ENCODE results near the gene GLS. TPM values are rescaled to one million over a fixed set of nuclear protein-coding genes. Genes with fewer than 3 reads are reported as not detected.

Gene GLS
- total RNA-seq, 1 experiment from 2014 or later: 94.0 TPM

DNA sequence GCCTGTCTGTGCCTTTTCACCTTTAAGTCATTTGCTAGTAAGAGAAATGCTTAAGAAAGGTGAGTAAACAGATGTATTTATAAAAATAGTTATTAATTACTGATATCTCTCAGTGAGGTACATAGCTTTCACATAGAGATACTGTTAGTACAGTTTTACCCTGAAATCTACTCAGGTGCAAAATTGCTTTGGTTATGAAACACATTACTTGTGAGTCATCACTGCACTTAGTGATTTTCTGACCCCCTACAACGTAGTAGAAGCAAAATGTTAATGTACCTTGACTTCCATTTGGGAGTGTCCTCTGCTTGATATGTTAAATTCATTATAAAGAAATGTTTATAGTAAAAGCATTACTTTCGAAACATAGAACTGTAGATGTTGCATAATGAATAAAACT, 6.5 kb downstream of the GLS start:
- DNase-seq: no peak
- no peaks in the 10 kb centered on the region for H3K27me3 ChIP-seq (ENCODE audit: control insufficient read depth, insufficient read depth, low read length)
- no peaks in the 10 kb centered on the region; the same call in 1 of the 2 replicates for H3K36me3 ChIP-seq (replicated peaks; ENCODE audit: control insufficient read depth, insufficient read depth, low read length)
- no peak overlapping the region for H3K4me3 ChIP-seq (ENCODE audit: insufficient read depth, low read depth, low read length)

DNA sequence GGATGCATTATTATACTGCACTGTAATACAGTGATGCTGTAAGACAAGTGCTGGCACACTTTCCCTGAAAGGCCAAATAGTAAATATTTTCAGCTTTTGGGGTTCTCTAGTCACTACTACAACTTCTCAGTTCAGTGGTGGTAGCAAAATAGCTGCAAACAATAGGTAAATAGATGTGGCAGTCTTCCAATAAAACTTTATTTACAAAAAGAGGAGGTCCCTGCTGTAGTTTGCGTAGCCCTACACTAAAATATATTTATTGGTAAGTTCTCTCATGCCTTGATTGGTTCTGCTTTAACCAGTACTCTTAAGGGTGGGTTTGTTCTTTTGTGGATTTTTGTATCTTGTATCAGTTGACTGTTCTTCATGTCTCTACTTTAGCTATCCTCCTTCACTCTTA, 7.8 kb downstream of the GLS start:
- DNase-seq: no peak
- H3K4me3 ChIP-seq (ENCODE audit: insufficient read depth, low read depth, low read length): no peak overlapping the region
- no peaks in the 10 kb centered on the region for H3K27me3 ChIP-seq (ENCODE audit: control insufficient read depth, insufficient read depth, low read length)
- H3K36me3 ChIP-seq (replicated peaks; ENCODE audit: control insufficient read depth, insufficient read depth, low read length): no peaks in the 10 kb centered on the region; the same call in 1 of the 2 replicates

DNA sequence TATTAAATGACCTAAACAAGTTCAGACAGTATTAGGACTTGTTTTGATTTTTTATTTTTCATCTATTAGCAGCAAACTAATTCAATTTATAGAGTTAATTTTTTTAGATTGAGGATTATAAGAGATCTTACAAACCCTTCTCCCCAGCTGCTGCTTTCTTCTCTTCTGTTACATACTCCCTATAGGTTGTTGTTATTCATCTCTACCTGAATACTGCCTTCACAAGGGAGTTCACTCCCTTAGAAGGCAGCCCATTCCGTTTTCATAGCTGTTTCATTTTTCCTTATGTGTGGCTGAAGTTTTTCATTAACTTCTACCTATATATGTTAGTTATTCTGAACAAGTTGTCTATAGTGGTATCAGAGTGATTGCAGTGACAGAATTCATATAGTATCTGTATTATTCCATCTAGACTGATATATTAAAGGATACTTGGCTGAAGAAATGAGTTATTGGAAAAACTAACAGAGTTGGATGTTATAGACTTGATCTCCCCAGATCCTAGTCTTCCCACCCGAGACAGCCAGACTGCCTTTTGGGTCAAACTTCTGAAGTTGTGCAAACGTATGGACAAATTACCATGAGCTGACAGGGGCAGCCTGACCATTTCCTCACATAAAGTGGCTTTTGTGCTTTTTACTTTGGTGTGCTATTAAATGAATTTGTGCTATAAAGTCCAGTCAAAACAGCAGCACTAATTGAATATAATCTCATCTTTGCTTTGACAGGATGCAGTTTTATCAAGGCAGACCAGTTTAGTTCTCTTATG, 8.7 kb downstream of the GLS start:
- peak; percentile 13 for DNase-seq
- no peaks in the 10 kb centered on the region for H3K27me3 ChIP-seq (ENCODE audit: control insufficient read depth, insufficient read depth, low read length)
- H3K36me3 ChIP-seq (replicated peaks; ENCODE audit: control insufficient read depth, insufficient read depth, low read length): no peaks in the 10 kb centered on the region; the same call in 1 of the 2 replicates
- H3K4me3 ChIP-seq (ENCODE audit: insufficient read depth, low read depth, low read length): no peak overlapping the region

DNA sequence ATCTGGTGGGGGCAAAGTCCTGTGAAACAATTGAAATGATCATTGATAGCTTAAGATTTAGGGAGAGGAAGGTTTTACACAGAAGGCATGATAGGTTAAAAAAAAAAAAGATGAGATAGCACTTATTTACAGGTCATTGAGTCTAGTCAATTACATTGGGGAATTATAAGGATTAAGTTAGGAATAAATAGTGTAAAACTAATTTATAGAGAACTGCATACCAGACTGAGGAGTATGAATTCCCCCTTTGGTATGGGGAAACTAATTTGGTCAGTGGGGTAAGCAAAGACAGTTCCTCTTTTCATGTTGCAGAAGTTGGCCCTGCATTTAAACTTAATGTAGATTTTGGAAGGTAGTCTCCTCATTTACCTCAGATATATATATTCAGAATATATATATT, 10.8 kb downstream of the GLS start:
- peaks cover 3% of the 10 kb centered on the region for H3K36me3 ChIP-seq (replicated peaks; ENCODE audit: control insufficient read depth, insufficient read depth, low read length)
- H3K4me3 ChIP-seq (ENCODE audit: insufficient read depth, low read depth, low read length): no peak overlapping the region
- no peak for DNase-seq

DNA sequence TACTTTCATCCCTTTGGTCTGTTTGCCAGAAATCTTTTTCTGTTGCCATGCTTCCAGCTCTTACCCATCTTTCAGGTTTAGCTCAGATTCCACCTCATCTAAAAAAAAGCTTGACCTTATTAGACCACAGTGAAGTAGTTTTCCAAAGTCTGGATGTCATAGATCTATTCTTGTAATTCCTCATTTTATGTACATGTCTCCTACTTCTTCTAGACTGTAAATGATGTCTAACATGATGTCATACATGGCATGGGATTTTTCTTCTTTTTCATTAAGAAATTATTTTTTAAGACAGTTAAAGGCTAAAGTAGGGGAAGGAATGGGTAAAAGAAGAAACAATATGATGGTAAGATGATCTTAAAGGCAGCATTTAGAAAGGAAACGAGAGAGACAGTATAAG, 11.3 kb downstream of the GLS start:
- no peak overlapping the region for H3K4me3 ChIP-seq (ENCODE audit: insufficient read depth, low read depth, low read length)
- H3K27me3 ChIP-seq (ENCODE audit: control insufficient read depth, insufficient read depth, low read length): no peaks in the 10 kb centered on the region
- no peak for DNase-seq
- peaks cover 4% of the 10 kb centered on the region for H3K36me3 ChIP-seq (replicated peaks; ENCODE audit: control insufficient read depth, insufficient read depth, low read length)

More for the DNA sequence above, 10.8 kb downstream of the GLS start:
- no peaks in the 10 kb centered on the region for H3K27me3 ChIP-seq (ENCODE audit: control insufficient read depth, insufficient read depth, low read length)

DNA sequence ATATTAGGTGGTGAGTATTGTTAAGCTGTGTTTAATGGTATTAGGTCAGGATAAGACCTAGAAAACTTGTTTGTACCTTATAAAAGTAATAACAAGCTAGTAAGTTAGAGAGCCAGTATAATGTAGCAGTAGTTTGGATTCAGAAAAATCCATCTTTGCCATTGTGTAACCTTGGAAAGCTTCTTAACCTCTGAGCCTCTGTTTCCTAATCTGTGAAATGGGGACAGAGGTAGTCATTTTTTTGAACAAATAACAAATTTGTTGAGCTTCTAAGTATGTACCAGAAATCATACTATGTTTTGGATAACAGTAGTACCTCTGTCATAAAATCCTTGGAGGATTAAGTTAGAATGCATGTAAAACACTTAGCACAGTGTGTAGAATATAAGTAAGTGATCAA, 12.5 kb downstream of the GLS start:
- no peak for DNase-seq
- Histone ChIP-seq H3K36me3 (replicated peaks; ENCODE audit: control insufficient read depth, insufficient read depth, low read length) (peaks cover 4% of the 10 kb centered on the region), H3K27me3 (ENCODE audit: control insufficient read depth, insufficient read depth, low read length) (no peaks in the 10 kb centered on the region), H3K4me3 (ENCODE audit: insufficient read depth, low read depth, low read length) (no peak overlapping the region)

DNA sequence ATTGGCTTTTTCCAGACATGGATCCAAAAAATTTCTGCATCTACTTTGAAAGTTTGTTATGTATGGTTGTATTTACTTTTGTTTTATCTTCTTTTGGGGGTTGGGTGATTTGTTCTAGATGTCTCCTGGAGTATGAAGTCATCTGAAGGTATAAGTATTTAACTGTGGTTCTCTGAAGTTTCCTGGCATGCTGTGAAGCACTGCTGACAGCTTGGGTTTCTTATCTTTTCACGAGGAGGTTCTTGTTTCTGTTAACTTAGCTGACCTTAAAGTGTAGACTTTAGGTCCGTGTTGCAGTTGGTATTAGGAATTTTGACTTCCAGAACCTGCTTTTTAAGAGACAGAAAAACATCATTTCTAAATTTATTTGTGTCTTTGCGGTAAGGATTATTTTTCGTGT, 15.9 kb downstream of the GLS start:
- DNase-seq: no peak
- Histone ChIP-seq H3K4me3 (ENCODE audit: insufficient read depth, low read depth, low read length) (no peak overlapping the region), H3K27me3 (ENCODE audit: control insufficient read depth, insufficient read depth, low read length) (no peaks in the 10 kb centered on the region), H3K36me3 (replicated peaks; ENCODE audit: control insufficient read depth, insufficient read depth, low read length) (peaks cover 5% of the 10 kb centered on the region)

DNA sequence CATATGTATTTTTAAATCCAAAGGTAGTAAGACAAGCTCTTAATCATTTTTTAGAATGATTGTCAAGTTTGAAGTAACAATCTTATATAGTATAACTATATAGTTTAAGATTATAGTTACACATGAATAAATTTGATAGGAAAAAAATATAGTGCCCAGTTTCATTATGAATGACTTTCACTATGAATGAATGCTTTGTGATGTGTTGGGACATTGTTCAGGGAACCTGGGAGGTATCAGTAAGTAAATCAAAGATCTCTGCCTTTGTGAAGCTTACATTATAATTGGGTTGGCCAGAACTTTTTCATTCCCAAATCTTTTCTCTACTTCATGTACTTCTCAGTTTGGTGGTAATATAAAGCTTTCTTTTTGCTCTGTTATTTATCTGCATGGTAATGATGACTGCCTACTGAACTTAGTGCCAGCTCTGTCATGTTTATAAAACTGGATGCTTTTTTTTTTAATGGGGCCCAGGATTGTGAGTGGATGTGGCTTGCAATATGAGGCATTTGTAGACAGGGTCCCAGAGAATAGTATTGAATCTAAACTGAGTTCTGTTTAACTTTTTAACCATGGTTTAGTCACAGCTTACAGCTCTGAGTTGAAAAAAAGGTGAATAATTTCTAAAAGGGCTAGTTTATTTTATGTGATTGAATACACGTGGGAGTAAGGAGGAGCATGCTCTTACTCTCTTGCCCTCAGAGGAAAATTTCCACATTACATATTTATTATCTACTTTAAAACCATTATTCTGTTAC, 23.3 kb downstream of the GLS start:
- peaks cover 1% of the 10 kb centered on the region; the same call in 1 of the 2 replicates for H3K36me3 ChIP-seq (replicated peaks; ENCODE audit: control insufficient read depth, insufficient read depth, low read length)
- no peak for DNase-seq
- H3K27me3 ChIP-seq (ENCODE audit: control insufficient read depth, insufficient read depth, low read length): no peaks in the 10 kb centered on the region
- no peak overlapping the region for H3K4me3 ChIP-seq (ENCODE audit: insufficient read depth, low read depth, low read length)

DNA sequence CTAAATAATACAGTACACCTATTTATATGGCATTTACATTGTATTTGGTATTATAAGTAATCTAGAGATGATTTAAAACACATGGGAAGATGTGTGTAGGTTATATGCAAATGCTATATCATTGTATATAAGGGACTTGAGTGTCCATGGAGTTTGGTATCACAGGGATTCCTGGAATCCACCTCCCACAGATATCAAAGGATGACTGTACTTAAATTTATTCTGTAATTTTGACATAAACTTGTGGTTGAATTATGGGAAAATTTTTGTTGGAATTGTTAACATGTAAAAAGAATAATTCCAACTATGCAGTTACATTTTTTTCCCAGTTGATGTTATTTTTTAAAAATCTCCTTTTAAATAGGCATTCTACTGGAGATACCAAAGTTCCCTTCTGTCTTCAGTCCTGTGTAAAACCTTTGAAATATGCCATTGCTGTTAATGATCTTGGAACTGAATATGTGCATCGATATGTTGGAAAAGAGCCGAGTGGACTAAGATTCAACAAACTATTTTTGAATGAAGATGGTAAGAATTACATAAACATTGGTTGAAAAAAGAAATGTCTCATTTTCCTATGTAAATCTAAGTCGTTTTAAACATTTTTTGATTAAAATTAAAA, 24.1 kb downstream of the GLS start:
- DNase-seq: no peak
- Histone ChIP-seq H3K4me3 (ENCODE audit: insufficient read depth, low read depth, low read length) (no peak overlapping the region), H3K27me3 (ENCODE audit: control insufficient read depth, insufficient read depth, low read length) (no peaks in the 10 kb centered on the region), H3K36me3 (replicated peaks; ENCODE audit: control insufficient read depth, insufficient read depth, low read length) (peaks cover 1% of the 10 kb centered on the region; the same call in 1 of the 2 replicates)

DNA sequence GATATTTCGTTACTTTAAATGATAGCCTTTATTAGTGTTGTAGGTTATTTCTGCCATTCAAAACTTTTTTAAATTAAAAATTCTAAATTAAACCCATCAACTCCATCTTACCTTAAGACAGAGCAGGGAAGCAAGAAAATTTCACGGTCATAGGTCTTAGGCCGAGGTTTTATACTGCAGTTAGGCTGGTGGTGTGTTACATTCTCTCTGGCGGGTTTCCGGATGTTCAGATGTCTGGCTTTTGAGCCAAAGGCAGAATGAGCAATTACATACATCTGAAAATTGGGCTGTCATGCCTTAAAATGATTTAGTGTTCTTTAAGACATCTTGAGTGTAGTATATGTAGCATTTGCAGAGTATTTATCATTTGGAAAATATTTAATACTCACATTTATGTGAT, 27.9 kb downstream of the GLS start:
- no peaks in the 10 kb centered on the region for H3K27me3 ChIP-seq (ENCODE audit: control insufficient read depth, insufficient read depth, low read length)
- no peak overlapping the region for H3K4me3 ChIP-seq (ENCODE audit: insufficient read depth, low read depth, low read length)
- no peaks in the 10 kb centered on the region; the same call in 1 of the 2 replicates for H3K36me3 ChIP-seq (replicated peaks; ENCODE audit: control insufficient read depth, insufficient read depth, low read length)
- DNase-seq: no peak

DNA sequence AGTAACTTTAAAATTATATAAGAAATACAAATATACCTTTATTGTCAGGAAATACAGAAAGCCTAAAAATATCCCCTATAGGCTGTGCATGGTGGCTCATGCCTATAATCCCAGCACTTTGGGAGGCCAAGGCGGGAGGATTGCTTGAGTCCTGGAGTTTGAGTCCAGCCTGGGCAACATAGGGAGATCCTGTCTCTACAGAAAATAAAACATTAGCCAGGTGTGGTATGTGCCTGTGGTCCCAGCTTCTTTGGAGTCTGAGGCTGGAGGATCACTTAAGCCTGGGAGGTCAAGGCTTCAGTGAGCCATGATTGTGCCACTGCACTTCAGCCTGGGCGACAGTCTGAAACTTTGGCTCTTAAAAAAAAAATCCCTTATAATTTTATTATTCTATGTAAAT, 29.1 kb downstream of the GLS start:
- Histone ChIP-seq H3K4me3 (ENCODE audit: insufficient read depth, low read depth, low read length) (no peak overlapping the region), H3K36me3 (replicated peaks; ENCODE audit: control insufficient read depth, insufficient read depth, low read length) (peaks cover 3% of the 10 kb centered on the region; the same call in 1 of the 2 replicates), H3K27me3 (ENCODE audit: control insufficient read depth, insufficient read depth, low read length) (no peaks in the 10 kb centered on the region)
- no peak for DNase-seq

DNA sequence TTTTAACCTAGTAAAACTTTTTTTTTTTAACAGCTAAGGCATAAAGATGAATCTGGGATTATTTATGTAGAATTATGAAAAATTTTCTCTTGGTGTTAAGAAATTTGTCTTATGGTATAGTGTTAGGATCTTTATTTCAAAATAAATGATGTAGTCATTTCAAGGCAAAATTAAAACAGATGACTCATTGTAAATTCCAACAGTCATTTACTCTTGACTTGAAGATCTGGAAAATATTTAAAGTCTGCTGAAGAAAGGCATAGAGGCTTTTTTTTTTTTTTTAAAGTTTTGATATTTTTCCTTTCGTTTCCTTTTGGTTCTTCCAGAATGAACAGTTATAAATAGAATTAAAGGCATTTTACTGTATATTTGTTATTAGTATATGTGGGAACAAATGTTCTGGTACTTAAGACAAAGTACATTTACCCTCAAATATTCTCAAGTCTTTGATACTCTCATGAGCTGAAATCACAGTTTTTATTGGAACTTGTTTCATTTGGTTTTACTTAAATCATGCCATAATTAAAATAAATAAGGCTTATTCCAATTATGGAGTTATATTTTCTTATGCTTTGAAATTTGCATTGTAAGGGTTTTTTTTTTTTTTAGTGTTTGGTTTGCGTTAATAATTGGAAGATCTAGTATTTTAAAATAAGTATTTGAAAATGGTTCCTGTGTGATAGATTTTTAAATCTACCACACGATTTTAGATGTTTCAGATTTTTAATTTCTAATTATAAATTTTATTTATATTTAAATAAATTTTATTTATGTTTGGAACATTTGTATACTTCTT, 29.9 kb downstream of the GLS start:
- no peaks in the 10 kb centered on the region for H3K27me3 ChIP-seq (ENCODE audit: control insufficient read depth, insufficient read depth, low read length)

DNA sequence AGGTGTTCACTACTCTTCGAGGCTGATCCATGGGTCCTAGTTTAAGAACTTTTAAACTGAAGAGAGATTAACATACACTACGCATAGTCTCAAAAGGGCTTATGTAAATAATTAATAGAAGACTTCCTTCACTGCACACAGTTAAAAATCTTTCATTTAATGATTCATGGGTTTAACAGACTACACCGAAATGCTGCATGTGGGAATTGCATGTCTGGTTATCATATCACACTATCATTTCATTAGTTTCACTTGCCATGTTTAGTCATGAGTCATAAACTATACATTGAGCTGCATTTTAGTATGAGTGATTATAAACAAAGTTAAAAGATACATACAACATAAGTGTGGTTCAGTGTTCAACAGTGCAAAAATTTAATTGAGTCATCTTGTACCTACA, 31.2 kb downstream of the GLS start:
- Histone ChIP-seq H3K4me3 (ENCODE audit: insufficient read depth, low read depth, low read length) (no peak overlapping the region), H3K36me3 (replicated peaks; ENCODE audit: control insufficient read depth, insufficient read depth, low read length) (peaks cover 3% of the 10 kb centered on the region; the same call in 1 of the 2 replicates), H3K27me3 (ENCODE audit: control insufficient read depth, insufficient read depth, low read length) (no peaks in the 10 kb centered on the region)
- DNase-seq: no peak

More for the DNA sequence above, 29.9 kb downstream of the GLS start:
- Histone ChIP-seq H3K36me3 (replicated peaks; ENCODE audit: control insufficient read depth, insufficient read depth, low read length) (peaks cover 3% of the 10 kb centered on the region; the same call in 1 of the 2 replicates), H3K4me3 (ENCODE audit: insufficient read depth, low read depth, low read length) (no peak overlapping the region)
- no peak for DNase-seq

DNA sequence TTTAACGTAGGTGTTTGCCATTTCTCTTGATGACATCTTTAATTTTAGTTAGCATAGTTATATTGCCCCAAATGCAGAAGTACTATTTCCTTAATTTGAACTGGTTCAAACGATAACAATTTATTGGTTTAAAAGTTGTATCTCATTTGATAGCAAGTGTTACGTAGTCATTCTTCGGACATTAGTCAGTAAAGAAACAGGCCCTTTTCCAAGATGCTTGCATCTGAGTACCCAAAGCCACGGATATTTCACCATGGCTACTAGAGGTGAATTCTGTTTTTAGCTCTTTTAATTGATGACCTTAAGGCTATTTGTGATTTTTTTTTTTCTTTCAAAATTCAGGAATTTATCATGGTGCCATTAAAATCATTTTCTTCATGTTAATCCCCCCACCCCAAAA, 32.1 kb downstream of the GLS start:
- DNase-seq: no peak
- Histone ChIP-seq H3K36me3 (replicated peaks; ENCODE audit: control insufficient read depth, insufficient read depth, low read length) (peaks cover 4% of the 10 kb centered on the region; the same call in 1 of the 2 replicates), H3K27me3 (ENCODE audit: control insufficient read depth, insufficient read depth, low read length) (no peaks in the 10 kb centered on the region), H3K4me3 (ENCODE audit: insufficient read depth, low read depth, low read length) (no peak overlapping the region)
